Stimulated activated CD4-positive, alpha-beta T cell treated with anti-CD3 and anti-CD28 coated beads, Interleukin-4, amount 100 ng/mL, for 24 hours (primary cell): ENCODE measurements around the gene FEZF1.

ENCODE experiments used
- DNase-seq: peaks from one replicate; pipeline ENCODE4 v3.0.0-alpha.2; 2020

Gene FEZF1

DNA sequence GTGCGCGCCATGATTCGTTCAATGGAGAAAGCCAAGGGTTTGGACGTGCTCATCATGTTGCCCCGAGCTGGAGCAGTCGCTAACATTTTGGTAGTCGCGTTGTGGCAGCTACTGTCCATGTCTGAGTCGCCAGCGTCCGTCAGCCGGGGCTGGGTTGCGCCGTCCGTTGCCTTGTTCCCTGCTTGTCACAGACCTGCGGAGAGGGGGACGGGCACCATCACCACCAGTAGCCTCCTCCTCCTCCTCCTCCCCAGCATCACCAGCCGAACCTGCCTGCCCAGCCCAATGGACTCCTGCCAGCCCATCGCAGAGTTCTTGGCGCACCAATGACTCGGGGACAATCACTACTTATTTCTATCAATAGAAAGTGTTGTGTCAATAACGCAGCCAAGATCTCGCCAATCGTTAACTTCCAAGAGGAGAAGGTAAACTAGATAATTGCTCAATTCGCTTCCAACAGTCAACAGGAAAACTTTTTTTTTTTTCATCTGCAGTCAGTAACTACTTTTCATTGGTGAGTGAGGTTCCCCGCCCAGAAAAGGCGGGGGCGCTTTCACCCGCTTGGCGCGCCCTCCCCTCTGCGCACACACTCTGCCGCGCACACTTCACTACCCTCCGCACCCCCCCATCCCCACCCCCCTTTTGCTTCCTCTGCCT lies at the start of gene FEZF1:
FEZF1 (minus strand) TSS at position 432 of the 657 bp plus-strand sequence; CDS start at position 119, 313 bp downstream.
- no peak for DNase-seq

DNA sequence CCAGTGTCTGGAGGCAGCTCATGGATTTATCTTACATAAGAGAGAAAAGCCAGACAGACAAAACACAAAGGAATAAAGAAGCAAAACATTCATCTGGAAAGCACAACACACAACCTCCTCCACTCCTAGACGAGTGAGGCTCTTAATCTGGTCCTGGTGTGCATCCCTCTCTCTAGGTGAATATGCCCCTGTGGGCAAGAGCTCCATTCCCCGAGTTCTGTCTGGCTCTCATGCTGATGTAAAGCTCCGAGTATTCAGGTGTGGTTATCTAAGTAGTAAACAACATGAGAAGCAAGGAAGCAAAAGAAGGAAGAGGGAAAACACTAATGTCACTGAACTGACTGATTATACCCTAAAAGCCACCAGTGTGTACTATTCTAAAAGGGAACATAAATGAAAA lies 47.9 kb upstream of the FEZF1 start:
- no peak for DNase-seq

- DNase-seq, result no peak
Measured at GRCh38 chr7:122350701-122351100, 46.2 kb upstream of the FEZF1 start.

DNA sequence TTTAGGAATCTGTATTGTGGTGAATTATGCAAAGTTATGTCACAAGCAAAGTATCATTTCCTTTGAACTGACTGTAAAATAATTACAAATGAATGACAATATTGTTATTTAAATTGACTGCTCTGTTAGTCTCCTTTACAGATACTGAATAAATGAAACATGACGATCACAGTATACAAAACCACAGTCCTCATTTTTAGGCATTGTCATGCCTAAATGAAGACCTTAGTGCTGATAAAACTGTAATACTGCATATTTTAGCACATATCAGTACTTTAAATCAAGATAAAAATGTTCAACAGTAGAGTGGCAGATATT lies 39.7 kb upstream of the FEZF1 start:
- DNase-seq, result no peak

- no peak for DNase-seq
Measured at GRCh38 chr7:122343601-122344302, 39.2 kb upstream of the FEZF1 start.

DNA sequence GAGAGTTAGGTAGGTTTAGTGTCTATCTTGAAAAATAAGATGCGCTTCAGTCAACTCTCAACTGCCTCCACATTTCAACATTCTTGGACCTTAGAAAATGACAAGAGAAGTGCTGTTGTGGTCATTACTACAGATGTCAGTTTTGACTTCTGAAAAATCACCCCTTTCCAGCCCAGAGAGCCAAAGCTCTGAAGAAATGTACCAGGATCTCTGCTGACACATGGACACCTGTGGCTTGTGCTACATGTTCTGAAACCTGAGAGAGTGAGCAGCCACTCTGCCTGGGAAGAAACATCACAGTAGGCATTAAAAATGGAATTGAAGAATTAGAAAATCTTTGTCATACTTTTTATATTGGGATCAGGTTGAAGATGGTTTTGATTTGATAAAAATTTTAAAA lies 35.9 kb upstream of the FEZF1 start:
- DNase-seq, result no peak

GRCh38 chr7:122339145-122339904 lies 34.8 kb upstream of the FEZF1 start:
- DNase-seq, result no peak

DNA sequence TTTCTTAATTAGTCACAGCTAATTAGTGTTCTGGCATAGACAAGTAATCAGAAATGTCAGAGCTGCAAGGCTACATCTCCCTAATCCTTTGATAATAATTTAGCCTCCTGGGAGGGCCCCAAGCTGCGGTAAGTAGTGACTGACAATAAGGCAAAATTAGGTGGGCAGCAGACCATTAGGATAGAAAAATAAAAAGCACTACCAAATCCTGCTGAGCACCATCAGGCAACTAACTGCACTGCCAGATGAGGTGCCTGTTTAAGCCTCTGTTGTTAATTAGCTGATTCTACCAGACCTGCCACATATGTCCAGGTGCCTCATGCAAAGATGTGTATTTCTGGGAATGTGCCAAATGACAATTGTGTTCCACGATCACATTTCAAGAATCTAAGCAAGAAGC lies 32.5 kb upstream of the FEZF1 start:
- DNase-seq, result no peak

DNA sequence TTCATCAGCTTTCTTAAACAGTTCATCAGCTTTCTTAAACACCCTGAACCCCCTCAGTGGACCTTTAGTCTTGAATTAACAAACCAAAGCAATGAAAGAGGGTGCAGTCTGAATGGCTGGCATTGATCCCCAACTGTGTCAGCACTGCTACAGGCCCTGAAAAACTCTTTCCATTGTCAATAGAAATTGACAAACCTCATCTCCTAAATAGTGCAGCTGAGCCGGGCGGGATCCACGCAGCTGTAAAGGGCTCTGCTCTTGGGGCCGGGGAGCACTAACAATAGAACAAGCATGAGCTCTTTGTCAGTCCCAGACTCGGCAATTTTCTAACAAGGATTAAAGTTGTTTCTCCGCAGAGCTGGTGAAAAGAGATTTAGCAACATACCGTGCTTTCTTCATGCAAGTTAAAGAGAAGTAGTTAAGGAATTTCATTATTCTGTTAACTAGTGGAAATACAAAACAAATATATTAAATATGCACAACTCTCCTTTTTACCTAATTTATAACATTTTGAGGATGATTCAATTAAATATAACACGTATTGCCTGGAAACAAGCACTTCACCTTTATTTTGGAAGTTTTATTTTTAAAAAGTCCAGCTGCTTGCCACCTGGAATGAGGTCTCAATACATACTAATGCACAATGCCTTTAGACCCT lies 24.7 kb upstream of the FEZF1 start:
- DNase-seq, result no peak

- no peak for DNase-seq
Measured at GRCh38 chr7:122327969-122328368, 23.4 kb upstream of the FEZF1 start.

DNA sequence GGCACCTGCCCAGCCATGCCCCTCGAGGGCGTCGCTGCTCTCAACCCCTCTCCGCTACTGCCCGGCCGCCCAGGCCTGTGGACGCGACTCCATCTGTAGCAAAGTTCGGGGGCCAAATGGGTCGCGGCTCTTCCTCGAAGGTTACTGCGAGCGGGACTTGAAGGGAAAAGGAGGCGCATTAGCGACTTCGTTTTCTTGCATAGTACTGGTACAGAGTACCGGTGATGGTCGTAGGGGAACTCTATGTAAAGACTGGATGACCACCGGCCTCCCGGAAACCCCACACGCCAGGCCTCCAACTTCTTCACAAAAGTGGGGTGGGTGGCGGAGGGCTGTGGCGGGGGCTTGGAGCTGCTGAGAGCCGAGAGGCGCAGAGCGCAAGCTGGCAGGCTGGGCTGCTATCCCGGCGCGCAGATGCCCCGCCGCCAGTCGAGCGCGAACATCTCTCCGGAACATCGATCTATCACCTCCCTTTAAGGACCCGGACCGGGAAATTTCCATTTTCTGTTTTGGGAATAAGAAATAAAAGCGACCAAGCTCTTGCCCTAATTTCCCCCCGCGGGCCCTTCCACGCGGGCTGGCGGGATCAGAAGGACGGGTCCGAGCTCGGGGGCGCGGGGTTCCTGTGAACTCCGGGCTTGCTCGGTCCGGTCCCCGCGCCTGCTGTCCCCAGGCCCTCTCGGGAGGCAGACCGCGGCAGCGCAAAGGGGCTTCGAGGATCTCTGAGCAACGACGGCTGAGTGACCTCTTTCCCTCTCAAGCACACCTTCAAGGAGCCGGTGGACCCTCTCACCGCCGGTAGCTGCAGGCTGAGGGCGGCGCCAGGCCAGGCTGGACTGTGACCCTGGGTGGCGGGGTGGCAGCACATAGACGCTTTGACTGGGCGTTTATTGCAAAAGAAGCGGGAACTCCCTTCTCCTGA lies 12.2 kb upstream of the FEZF1 start:
- no peak for DNase-seq

DNA sequence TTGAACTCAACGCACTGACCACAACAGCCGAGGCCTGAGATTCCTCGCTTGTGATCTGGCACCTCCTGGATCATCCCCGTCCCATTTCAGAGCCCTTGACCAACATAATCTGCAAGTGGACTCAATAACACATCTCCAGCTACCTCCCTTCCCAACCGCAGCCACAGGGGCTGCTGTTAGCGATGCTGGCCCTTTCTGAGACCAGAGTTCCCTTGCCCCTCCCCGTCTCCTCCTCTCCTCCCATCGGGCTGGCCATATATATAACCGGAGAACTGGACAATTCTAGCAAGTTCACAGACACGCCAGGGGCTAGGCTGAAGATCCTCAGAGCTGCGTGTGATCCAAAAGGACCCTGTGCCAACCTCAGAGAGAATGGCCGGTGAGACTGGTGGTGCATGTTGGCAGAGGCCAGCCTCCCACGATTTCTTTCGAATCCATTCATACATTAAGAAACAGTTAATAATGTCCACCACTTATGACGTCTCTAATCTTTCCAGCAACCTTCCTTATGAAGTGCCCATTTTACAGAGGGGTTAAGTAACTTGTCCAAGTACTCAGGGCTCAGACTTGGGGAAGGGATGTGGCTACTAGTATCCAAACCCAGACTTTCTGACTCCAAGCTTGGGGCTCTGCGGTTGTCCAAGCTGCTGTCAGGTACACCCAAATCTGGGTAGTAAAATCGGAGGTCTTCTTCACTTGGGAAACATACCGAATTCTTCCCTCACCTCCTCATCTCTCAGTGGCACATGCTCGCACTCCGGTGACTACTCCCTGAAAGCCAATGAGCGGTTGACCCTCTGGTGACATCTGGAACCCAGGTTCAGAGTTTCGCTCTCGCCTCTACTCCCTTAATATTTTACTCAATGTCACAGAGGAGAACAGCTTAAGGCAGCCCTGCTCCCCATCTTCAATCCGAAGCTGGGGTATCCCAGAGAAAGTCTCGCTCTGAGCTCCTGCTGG lies 11.2 kb upstream of the FEZF1 start:
- DNase-seq, result no peak

GRCh38 chr7:122314284-122314683 lies 9.7 kb upstream of the FEZF1 start:
- DNase-seq, result no peak

- no peak for DNase-seq
Measured at GRCh38 chr7:122312789-122313188, 8.2 kb upstream of the FEZF1 start.

GRCh38 chr7:122311734-122312450 lies 7.3 kb upstream of the FEZF1 start:
- no peak for DNase-seq

- no peak for DNase-seq
Measured at GRCh38 chr7:122311050-122311700, 6.6 kb upstream of the FEZF1 start.

- DNase-seq, result no peak
Measured at GRCh38 chr7:122310119-122311021, 5.8 kb upstream of the FEZF1 start.

DNA sequence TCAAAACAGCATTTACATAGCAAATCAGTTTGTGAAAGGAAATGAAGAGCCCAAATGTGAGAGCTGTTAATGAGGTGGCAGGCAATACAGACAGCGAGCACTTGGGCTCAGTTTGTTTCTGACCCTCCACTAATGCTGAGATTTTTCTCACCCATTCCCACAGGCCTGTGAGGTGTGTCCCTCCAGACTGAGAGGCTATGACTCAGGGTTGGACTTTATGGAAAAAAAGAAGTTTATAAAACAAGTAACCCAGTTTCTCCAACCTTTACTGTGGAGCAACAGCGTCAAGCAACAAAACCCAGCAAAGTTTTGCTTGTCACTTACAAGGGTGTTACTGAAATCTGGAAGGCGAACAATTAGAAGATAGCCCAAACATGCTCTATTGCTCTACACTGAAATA lies 4.9 kb upstream of the FEZF1 start:
- DNase-seq, result no peak

GRCh38 chr7:122307228-122307621 lies 2.7 kb upstream of the FEZF1 start:
- DNase-seq, result no peak
